Effector CD8-positive, alpha-beta T cell (primary cell): ENCODE results near the gene ASPSCR1.
"Not testable (repeated sequence)": the region's sequence is repeated elsewhere in the genome, so short reads cannot be mapped to it uniquely, and the experiment has no call there.

Experiments
- DNase-seq: peaks from one replicate; lab custom pipeline; 2025; lab: John Stamatoyannopoulos, UW

Gene ASPSCR1

GRCh38 chr17:81941484-81942166 lies 35.8 kb upstream of the ASPSCR1 start:
- DNase-seq, result no peak

GRCh38 chr17:81942167-81942553 lies 35.3 kb upstream of the ASPSCR1 start:
- no peak for DNase-seq

GRCh38 chr17:81944858-81945257 lies 32.6 kb upstream of the ASPSCR1 start:
- no peak for DNase-seq

- DNase-seq, result no peak
Measured at GRCh38 chr17:81947189-81947588, 30.2 kb upstream of the ASPSCR1 start, which contains the start of gene MYADML2. Gene MYADML2, minus strand, starts transcription at chr17:81947233. Its CDS starts 5,492 bp downstream, at chr17:81941741.

- DNase-seq, result no peak
Measured at GRCh38 chr17:81948635-81949378, 28.6 kb upstream of the ASPSCR1 start.

GRCh38 chr17:81950501-81950900 lies 26.9 kb upstream of the ASPSCR1 start:
- DNase-seq, result no peak

- DNase-seq, result no peak
Measured at GRCh38 chr17:81951785-81952684, 25.4 kb upstream of the ASPSCR1 start.

- DNase-seq, result no peak
Measured at GRCh38 chr17:81952792-81953228, 24.6 kb upstream of the ASPSCR1 start.

GRCh38 chr17:81953443-81953842 lies 24.0 kb upstream of the ASPSCR1 start:
- DNase-seq, result not testable (repeated sequence)

- no peak for DNase-seq
Measured at GRCh38 chr17:81954131-81955057, 23.0 kb upstream of the ASPSCR1 start.

GRCh38 chr17:81955058-81955681 lies 22.3 kb upstream of the ASPSCR1 start:
- no peak for DNase-seq

GRCh38 chr17:81955756-81956544 lies 21.5 kb upstream of the ASPSCR1 start:
- DNase-seq, result no peak

GRCh38 chr17:81956607-81957589 lies 20.5 kb upstream of the ASPSCR1 start:
- DNase-seq, result no peak

- DNase-seq, result no peak
Measured at GRCh38 chr17:81957691-81958432, 19.6 kb upstream of the ASPSCR1 start.

GRCh38 chr17:81958633-81959342 lies 18.6 kb upstream of the ASPSCR1 start:
- no peak for DNase-seq

- DNase-seq, result peak; percentile 76
Measured at GRCh38 chr17:81959362-81960129, 17.9 kb upstream of the ASPSCR1 start.
